Spleen (tissue), 11 donors: Measurements from ENCODE around the gene SBSN. TPM values are rescaled to one million over a fixed set of nuclear protein-coding genes. Genes with fewer than 3 reads are reported as not detected.

Source experiments
- DNase-seq: peaks from one replicate; pipeline ENCODE4 v3.0.0-alpha.2; 2020
- H3K27ac ChIP-seq, 8 donors: fragments of 200-600 bp; sonication (generic) in 7 of 8; 1 replicate in 4 of 8; 2 replicates in 4 of 8; pipeline versions ENCODE4 v1.5.0 to v1.8.0; 2016 to 2021; ENCODE audit warnings: inconsistent platforms in 4 of 8, mild to moderate bottlenecking in 4 of 8, moderate library complexity in 1 of 8
- H3K27me3 ChIP-seq, 7 donors: fragments of 200-600 bp; sonication (generic) in 6 of 7; replicated peaks in 1 of 7; 1 replicate in 4 of 7; 2 replicates in 3 of 7; pipeline versions ENCODE4 v1.5.0 to v1.8.0; 2016 to 2021; ENCODE audit warnings: inconsistent platforms in 3 of 7, mild to moderate bottlenecking in 1 of 7
- H3K36me3 ChIP-seq, 6 donors: fragments of 200-600 bp; sonication (generic) in 5 of 6; 1 replicate in 4 of 6; 2 replicates in 2 of 6; pipeline versions ENCODE4 v1.5.0 to v1.8.0; 2016 to 2021; ENCODE audit warnings: inconsistent platforms in 2 of 6
- H3K4me1 ChIP-seq, 6 donors: fragments of 200-600 bp; sonication (generic) in 5 of 6; 1 replicate in 3 of 6; 2 replicates in 3 of 6; pipeline versions ENCODE4 v1.5.0 to v1.8.0; 2016 to 2021; ENCODE audit warnings: inconsistent platforms in 3 of 6
- H3K4me3 ChIP-seq, 8 donors: fragments of 200-600 bp; sonication (generic) in 7 of 8; 1 replicate in 4 of 8; 2 replicates in 4 of 8; pipeline versions ENCODE4 v1.5.0 to v1.8.0; 2016 to 2021; ENCODE audit warnings: inconsistent platforms in 4 of 8, mild to moderate bottlenecking in 4 of 8, moderate library complexity in 2 of 8
- H3K9me3 ChIP-seq, 8 donors: fragments of 200-600 bp; sonication (generic) in 7 of 8; 1 replicate in 4 of 8; 2 replicates in 4 of 8; pipeline versions ENCODE4 v1.5.0 to v1.8.0; 2016 to 2021; ENCODE audit warnings: inconsistent platforms in 4 of 8
- POLR2A ChIP-seq, 3 donors: fragments of 450-650 bp; IDR thresholded peaks; one replicate each; pipeline ENCODE4 v1.5.1; 2017; ENCODE audit warnings: antibody characterized with exemption in 3 of 3, mild to moderate bottlenecking in 1 of 3
- POLR2AphosphoS5 ChIP-seq, 3 donors: sonication (generic); formaldehyde crosslinking; IDR thresholded peaks; one replicate each; pipeline ENCODE4 v1.5.1; 2017; ENCODE audit warnings: antibody characterized with exemption in 3 of 3
- WGBS, 5 donors: extraction: QIAGEN DNeasy Blood & Tissue Kit in 3 of 5; methylation state at CpG; one replicate each; pipeline versions ENCODE4 v1.1.5 to v1.1.7; 2013 to 2018; 5-methylcytosine and 5-hydroxymethylcytosine counted together
- intact Hi-C: fragments of 100-400 bp; cut with DNase I; formaldehyde crosslinking; loops from one replicate; pipeline ENCODE4 v1.15.0; 2023; ENCODE audit warnings: low total_unique reads
- polyA plus RNA-seq, 3 donors: library from polyadenylated mRNA; stranded (reverse); fragments of 200-250 nt; gene quantifications; one replicate each; pipeline ENCODE4 v1.2.1, GENCODE V29; 2013
- total RNA-seq, 7 donors: library from RNA; depleted of rRNA in 3 of 7; stranded (reverse); fragments of >200 nt in 3 of 7; fragmentation: NEBNext Ultra II Directional in 4 of 7; extraction: Animal tissue kit (Norgen Biotek cat#: 25700) in 4 of 7; gene quantifications; one replicate each; pipeline versions ENCODE4 v1.1.0 to v1.2.1, GENCODE V29; 2016 to 2021
- TF ChIP-seq, protein P1 (sequence below), 11 experiments: fragments of 200-600 bp in 7 of 11; fragments of 450-650 bp in 4 of 11; sonication (generic) in 4 of 11; IDR thresholded peaks in 8 of 11; conservative IDR thresholded peaks in 3 of 11; 1 replicate in 7 of 11; 2 replicates in 4 of 11; pipeline versions ENCODE4 v1.4.0 to v1.8.0; 2016 to 2021; ENCODE audit warnings: antibody characterized with exemption in 11 of 11, inconsistent platforms in 4 of 11, mild to moderate bottlenecking in 1 of 11
- donor health status: healthy with polysubstance abuse.
- donor health status: DM: no; HTN: no; CAD: no; lungs with moderate emphysema.
- donor health status: DM: no; HTN: no; CAD: no.
- donor health status: Bipolar disorder and iron deficiency.
- donor health status: healthy.
- donor health status: DM: no; HTN: no; CAD: no.
- donor health status: DM: yes; HTN: yes; CAD: no.

SBSN gene
- total and polyA plus RNA-seq, 10 donors = 0.05 to 0.33 (median 0.19) TPM; not detected in 7

DNA sequence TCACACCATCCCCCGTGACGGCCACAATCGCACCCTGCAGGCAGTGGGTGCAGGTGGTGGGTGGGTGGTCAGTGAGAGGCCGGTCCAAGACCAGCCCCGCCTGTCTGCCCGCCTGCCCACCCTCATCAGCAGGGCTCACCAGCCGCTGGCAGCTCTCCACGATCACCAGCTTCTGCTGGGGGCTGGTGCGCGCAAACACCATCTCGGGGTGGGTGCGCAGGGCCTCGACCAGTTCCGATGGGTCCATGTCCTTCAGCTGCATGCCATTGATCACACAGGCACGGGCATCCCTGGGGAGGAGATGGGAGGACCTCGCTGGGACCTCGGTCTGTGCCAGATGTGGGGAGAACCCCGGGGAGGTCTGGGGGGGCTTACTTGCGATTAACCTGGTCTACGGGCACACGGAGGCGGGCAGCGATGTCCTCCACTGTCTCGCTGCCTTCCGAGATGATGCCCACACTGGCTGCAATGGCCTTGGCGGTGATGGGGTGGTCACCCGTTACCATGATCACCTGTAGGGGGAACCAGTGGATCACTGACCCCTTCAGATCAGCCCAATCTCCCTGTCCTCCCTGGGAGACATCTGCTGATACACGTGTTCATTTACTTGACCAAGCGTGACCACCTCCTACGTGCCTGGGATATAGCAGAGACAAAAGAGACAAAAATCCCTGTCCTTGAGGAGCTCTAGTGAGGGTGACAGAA is 27.3 kb upstream of the SBSN start:
- Histone ChIP-seq H3K4me1 (peaks cover 5 to 23% (median 16%) of the 10 kb centered on the region in 6 donors), H3K27me3 (peaks cover 0 to 48% (median 25%) of the 10 kb centered on the region in 7 donors), H3K9me3 (no peaks in the 10 kb centered on the region), H3K27ac (no peak overlapping the region), H3K4me3 (no peak overlapping the region), H3K36me3 (peaks cover 0 to 11% (median 2%) of the 10 kb centered on the region in 6 donors)
- TF ChIP-seq POLR2A (IDR thresholded peaks at IDR 0.05) (no peak), POLR2AphosphoS5 (IDR thresholded peaks at IDR 0.05) (no peak)
- TF ChIP-seq, protein P1, sequence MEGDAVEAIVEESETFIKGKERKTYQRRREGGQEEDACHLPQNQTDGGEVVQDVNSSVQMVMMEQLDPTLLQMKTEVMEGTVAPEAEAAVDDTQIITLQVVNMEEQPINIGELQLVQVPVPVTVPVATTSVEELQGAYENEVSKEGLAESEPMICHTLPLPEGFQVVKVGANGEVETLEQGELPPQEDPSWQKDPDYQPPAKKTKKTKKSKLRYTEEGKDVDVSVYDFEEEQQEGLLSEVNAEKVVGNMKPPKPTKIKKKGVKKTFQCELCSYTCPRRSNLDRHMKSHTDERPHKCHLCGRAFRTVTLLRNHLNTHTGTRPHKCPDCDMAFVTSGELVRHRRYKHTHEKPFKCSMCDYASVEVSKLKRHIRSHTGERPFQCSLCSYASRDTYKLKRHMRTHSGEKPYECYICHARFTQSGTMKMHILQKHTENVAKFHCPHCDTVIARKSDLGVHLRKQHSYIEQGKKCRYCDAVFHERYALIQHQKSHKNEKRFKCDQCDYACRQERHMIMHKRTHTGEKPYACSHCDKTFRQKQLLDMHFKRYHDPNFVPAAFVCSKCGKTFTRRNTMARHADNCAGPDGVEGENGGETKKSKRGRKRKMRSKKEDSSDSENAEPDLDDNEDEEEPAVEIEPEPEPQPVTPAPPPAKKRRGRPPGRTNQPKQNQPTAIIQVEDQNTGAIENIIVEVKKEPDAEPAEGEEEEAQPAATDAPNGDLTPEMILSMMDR (IDR thresholded peaks at IDR 0.05 in 8 of 11, conservative IDR thresholded peaks at IDR 0.05 in 3 of 11) = no peak
- DNase-seq = peak; percentile 56
- WGBS, 5 donors = 60 to 76% (median 72%) methylated on average over 15 to 30 of the region's 30 CpGs
- intact Hi-C loops = loop anchor here (10.0 kb wide), 1 partner anchor 159 kb away; the partner anchor contains the start of gene KMT2B

DNA sequence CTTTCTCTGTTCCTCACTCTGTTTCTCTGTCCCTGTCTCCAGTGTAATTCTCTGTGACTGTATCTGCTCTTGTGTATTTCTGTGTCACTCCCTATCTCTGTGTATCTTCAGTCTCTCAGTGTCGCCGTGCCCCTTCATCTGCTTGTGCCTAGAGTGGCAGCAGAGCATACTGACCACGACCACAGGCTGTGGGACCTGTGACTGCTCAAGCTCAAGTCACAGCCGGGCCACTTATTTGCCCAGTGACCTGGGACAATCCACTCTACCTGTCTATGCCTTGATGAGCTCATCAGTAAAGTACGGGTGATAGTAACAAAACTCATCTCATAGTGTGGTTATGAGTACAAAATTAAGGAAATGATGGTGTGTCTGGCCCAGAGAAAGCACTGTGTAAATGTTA is 26.0 kb upstream of the SBSN start:
- DNase-seq = peak; percentile 23
- Histone ChIP-seq H3K27me3 (peaks cover 0 to 34% (median 18%) of the 10 kb centered on the region in 7 donors), H3K9me3 (no peaks in the 10 kb centered on the region), H3K36me3 (peaks cover 0 to 19% (median 2%) of the 10 kb centered on the region in 6 donors), H3K27ac (no peak overlapping the region), H3K4me1 (peaks cover 5 to 25% (median 15%) of the 10 kb centered on the region in 6 donors), H3K4me3 (no peak overlapping the region)
- TF ChIP-seq POLR2AphosphoS5 (IDR thresholded peaks at IDR 0.05) = no peak
- intact Hi-C loops = loop anchor here (10.0 kb wide), 1 partner anchor 161 kb away; the partner anchor contains the start of gene KMT2B
- 63 to 79% (median 69%) methylated on average over 5 of the region's 5 CpGs for WGBS, 5 donors

DNA sequence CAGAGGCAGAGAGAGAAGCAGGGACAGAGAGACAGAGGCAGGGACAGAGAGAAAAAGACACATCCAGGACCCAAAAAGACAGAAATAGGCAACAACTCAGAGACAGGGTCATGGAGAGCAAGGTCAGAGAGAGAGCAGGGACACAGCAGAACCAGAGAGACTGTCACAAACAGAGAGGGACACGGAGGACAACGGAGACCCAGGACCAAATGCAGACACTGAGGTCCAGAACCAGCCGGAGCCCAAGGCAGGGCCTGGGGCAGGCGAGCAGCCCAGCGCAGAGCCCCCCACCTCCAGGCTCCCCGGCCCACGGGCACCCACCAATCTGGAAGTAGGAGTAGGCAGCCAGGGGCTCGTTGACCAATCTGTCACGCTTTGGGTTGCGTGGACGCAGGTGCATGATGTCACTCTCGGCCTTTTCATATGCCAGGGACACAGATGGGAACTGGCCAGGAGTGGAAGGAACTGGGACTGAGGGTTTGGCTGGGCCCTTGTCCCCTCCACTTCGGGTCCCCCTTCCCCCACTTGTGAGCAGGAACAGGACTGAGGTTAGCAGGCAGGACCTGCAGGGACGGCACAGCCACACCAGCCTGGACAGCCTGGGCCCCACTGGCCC is 25.4 kb upstream of the SBSN start:
- peaks cover 0 to 21% (median 2%) of the 10 kb centered on the region in 6 donors for H3K36me3 ChIP-seq
- H3K27ac ChIP-seq = no peak overlapping the region
- 61 to 80% (median 75%) methylated on average over 9 to 14 of the region's 14 CpGs for WGBS, 5 donors

DNA sequence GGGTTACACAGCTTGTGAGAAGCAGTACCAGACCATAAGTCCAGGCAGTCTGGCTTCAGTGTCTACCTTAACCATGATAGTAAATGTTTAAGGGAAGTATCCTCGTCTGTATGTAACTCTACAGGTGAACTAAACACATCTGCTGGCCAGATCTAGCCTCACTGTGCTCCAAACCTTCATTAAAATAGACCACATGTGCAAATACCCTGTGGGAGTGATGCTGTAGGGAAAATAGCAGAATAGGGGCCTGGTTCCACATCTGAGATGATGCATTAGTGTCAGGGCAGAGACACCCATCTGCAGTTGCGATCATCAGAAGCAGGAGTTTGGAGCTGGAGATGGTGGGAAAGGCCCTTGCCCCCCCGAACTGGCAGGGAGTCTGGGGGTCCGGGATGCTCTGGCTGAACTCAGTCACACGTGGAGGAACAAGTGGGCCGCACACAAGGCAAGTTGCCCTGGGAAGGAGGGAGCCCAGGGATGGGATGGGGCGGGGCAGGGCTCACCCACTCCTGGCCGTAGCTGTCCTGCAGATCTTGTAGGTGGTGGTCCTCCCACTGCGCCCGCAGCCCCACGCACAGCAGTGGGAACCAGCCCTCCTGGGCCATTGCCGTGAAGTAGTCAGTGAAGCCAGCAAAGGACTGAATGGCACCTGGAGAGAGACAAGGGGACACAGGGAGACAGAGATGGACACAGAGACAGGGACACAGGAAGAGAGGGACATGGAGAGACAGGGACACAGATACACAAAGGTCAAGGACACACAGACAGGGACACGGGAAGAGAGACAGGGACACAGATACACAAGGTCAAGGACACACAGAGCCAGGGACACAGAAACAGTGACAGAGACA is 24.6 kb upstream of the SBSN start:
- H3K36me3 ChIP-seq = peaks cover 0 to 28% (median 2%) of the 10 kb centered on the region in 6 donors
- no peaks in the 10 kb centered on the region for H3K9me3 ChIP-seq
- H3K4me3 ChIP-seq = no peak overlapping the region
- no peak overlapping the region for H3K27ac ChIP-seq
- H3K27me3 ChIP-seq = peaks cover 0 to 21% (median 5%) of the 10 kb centered on the region in 7 donors
- peaks cover 0 to 20% (median 3%) of the 10 kb centered on the region in 6 donors for H3K4me1 ChIP-seq
- WGBS, 5 donors = 75 to 83% (median 79%) methylated on average over 13 of the region's 13 CpGs
- intact Hi-C loops = loop anchor here (10.0 kb wide), 1 partner anchor 162 kb away; the partner anchor contains the start of gene KMT2B
- TF ChIP-seq POLR2AphosphoS5 (IDR thresholded peaks at IDR 0.05) (no peak), POLR2A (IDR thresholded peaks at IDR 0.05) (no peak)
- TF ChIP-seq, protein P1 (IDR thresholded peaks at IDR 0.05 in 8 of 11, conservative IDR thresholded peaks at IDR 0.05 in 3 of 11) = no peak
- DNase-seq = no peak

More for the DNA sequence above, 25.4 kb upstream of the SBSN start:
- TF ChIP-seq POLR2A (IDR thresholded peaks at IDR 0.05) = no peak
- peaks cover 0 to 28% (median 12%) of the 10 kb centered on the region in 7 donors for H3K27me3 ChIP-seq
- intact Hi-C loops = loop anchor here (10.0 kb wide), 1 partner anchor 161 kb away; the partner anchor contains the start of gene KMT2B
- H3K4me1 ChIP-seq = peaks cover 5 to 25% (median 10%) of the 10 kb centered on the region in 6 donors
- H3K4me3 ChIP-seq = no peak overlapping the region
- no peak for DNase-seq
- H3K9me3 ChIP-seq = no peaks in the 10 kb centered on the region
